Measurements from ENCODE around the gene TMEM239.
A peak's percentile ranks its signal among the peaks of the same experiment; 100 is the strongest.
"Not testable (repeated sequence)": the region's sequence is repeated elsewhere in the genome, so short reads cannot be mapped to it uniquely, and the experiment has no call there.

TMEM239 gene

DNA sequence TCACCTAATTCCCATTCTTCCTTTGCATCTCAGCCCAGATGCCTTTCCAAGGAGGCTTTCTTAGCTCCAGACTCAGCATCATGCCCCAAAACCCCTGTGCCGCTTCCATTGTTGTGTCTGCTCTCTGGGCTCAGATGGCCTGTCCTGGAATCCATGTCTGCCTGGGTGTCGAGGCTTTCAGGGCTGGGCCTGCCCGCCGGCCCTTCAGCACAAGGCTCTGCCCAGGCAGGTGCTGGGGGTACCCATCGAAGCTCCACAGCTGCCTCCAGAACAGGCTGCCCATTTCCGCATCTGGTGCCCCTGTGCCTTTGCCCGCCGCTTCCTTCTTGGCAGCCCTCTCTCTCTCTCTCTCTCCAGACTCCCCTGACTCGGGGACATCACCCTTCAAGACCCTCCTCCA lies 16.9 kb upstream of the TMEM239 start:
- DNase-seq (ENCODE audit: insufficient read length, low spot score) (no peak), FAIRE-seq (no peak)

DNA sequence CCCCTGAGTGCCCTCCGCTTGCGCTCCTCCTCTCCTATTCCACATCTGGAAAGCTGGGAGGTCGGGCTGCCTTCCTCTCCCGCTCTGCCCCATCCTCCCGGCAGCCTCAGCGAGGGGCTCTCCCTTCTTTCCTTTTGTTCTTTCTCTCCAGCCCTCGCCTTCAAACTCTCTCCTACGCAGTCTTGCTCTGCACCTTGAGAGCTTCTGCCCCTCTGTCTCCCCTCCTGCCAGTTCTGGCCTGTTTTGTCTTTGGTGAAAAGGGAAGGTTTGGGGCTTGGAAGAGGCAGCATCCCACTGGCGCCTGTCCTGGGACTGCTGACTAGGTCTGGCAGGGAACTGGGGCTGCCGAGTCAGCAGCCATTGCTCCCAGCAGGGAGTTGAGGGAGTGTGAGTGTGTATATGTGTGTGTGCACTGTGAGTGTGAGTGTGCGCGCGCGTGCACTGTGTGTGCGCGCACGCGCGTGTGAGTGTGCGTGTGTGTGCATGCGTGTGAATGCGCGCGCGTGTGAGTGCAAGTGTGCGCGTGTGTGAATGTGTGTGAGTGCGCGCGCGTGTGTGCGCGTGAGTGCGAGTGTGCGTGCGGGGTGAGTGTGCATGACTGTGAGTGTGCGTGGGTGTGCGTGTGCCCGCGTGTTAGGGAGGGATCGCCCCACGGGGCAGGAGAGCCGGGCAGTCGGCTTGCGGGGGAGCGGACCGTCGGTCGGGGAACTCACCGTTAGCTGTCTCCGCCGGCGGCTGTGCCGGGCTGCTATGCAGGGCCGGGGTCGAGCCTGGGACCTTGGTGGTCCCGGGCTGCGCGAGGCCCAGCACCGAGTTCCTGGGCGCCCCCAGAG lies 16.3 kb upstream of the TMEM239 start:
- DNase-seq (ENCODE audit: insufficient read length, low spot score) = peak; percentile 48
- peak; percentile 81 for FAIRE-seq

DNA sequence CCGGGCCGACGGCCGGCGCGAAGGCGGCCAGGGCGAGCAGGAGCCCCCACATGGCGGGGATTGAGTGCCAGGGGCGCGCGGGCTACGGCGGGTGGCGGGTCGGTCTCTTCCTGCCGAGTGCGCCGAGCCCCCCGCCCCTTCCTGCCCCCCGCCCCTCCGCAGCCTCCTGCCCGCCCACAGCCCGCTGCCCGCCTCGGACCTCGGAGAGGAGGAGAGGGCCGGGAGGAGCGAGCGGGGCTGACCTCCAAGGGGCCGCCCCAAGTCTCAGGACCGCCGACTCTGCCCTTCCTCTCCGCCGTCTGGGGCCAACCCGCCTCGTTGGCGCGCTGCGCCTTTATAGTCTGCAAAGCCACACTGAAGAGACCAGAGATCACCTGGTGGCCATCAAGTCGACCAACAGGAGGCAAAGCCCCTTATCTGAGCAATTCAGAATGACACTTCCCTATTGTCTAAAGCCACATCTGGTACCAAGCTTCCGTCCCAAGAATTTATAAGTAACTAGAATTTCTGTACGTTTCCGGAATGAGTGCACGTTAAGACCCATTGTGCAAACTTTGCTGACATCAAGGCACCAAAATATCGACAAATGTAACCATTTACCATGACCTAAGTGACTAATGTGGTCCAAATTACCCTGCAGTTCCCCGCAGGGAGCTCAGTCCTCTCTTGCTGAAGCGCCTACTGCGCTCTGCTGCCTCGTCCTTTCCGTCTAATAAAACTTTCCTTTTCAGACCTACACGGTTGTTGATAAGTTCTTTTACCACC lies 15.5 kb upstream of the TMEM239 start, which contains the start of gene CPXM1:
TSS of gene CPXM1 (minus strand) at position 107 of the 765 bp plus-strand sequence. CDS start at position 52, 55 bp downstream.
- DNase-seq (ENCODE audit: insufficient read length, low spot score) = peak; percentile 83
- peak; percentile 94 for FAIRE-seq

DNA sequence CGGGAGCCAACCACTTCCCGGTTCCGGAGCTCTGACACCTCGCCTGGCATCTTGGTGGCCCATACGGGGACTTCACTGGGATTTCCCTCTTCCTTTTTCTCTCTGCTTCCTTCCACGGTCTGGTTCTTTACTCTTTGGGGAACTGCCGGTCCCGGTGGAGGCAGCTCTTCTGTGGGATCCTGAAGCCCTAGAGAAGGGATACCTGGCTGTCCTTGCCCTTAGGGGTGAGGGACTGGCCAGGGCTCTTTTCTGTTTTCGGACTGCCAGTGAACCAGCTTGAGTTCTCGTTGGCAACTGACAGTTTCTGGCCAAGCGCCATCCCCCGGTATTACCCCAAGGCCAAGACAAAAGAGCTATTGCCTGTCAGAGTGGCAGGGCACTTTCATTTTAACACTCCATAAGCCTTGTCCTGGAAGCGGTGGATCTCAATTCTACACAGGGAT lies 14.9 kb upstream of the TMEM239 start:
- DNase-seq (ENCODE audit: insufficient read length, low spot score) = no peak
- FAIRE-seq = no peak

DNA sequence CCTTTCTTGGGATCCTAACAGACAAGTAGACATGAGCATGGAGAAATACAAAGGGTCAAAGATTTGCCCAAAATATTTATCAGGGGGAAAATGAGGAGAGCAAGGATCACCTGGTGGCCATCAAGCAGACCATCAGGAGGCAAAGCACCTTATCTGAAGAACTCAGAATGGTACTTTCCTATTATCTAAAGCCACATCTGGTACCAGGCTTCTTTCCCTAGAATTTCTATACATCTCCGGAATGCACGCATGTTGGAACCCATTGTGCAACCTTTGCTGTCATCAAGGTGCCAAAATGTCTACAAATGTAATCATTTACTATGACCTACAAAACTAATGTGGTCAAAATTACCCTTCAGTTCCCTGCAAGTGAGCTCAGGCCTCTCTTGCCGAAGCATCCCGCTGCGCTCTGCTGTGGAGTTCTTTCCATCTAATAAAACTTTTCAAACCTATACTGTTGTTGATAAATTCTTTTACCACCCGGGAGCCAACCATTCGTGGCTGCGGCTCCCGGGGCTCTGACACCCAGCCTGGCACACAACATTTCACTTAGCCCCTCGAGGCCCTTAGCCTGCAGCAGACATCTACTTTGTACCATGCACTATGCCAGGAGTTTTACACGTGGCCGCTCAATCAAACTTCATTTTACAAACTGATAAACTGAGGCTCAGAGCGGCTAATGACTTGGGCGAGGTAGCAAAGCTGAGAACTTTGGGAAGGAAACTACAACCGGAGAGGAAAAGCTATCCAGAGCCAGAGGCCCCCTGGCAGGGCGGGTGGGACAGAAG lies 11.9 kb upstream of the TMEM239 start:
- no peak for DNase-seq (ENCODE audit: insufficient read length, low spot score)
- no peak for FAIRE-seq

DNA sequence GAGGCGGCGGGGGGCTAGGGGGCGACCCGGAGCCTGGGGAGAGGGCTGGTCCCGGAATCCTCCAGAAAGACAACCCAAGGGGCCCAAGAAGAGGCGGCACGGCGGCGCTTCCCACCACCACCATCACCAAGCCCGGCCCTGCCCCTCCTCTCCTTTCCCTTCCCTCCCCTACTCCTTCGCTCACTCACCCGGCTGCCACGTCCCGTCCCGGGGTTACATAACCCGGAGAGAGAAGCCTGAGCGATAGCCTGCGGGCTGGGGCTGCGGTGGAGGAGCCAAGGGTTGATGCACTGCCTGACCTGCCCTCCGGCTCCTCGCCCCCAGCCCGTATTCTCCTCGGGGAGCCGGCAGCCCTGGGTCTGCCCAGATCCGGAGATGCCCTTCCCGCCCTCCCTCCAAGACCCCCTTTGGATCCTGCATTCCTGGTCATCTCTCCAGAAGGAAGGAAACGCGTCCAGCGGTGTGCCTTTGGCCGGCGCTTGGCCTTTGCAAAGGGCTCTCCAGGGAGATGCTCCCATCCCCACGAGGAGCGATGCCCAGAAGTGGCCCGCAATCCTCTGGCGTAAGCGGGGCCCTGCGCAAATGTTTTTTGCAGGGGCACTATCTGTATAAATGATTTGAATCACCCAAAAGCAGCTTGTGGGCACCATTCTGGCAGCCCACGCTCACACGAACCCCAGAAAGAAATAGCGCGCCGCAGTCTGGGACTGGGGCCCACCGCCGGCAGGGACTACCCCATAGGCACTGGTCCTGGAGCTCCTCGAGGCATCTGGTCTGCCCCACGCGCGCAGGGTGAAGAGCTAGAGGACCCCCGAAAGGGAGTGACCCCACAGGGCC lies 11.1 kb upstream of the TMEM239 start:
- FAIRE-seq = no peak

DNA sequence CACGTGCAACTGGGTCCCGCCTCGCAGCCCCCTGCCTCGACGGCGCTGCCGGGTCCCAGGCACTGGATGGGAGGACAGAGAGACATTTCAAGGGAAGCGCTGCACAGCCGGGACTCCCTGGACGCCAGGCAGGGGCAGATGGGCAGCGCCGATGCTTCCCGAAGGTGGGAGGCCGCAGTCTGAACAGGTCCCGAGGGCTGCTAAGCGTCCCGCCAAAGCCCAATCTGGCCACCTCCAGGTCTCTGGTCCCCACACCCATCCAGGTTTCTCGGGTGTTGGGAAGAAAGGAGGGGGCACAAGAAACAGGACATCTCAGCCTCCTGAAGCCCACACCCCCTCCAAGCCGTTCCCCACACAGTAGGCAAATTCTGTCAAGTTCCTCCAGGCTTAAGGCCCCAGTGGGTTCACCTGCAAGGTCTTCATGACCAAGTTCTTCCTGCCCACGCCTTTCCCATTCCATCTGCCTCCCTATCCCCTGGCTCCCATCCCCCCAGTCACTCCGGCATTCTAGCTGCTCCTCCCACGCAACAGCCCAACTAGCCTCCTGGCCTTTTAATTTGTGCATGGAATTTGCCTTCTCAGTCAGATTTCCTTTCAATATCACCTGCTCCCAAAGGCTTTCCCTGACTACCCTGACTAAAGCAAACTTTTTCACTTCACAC lies 10.3 kb upstream of the TMEM239 start:
- FAIRE-seq (no peak), DNase-seq (ENCODE audit: insufficient read length, low spot score) (no peak)

More for the DNA sequence above, 11.1 kb upstream of the TMEM239 start:
- DNase-seq (ENCODE audit: insufficient read length, low spot score) = no peak

DNA sequence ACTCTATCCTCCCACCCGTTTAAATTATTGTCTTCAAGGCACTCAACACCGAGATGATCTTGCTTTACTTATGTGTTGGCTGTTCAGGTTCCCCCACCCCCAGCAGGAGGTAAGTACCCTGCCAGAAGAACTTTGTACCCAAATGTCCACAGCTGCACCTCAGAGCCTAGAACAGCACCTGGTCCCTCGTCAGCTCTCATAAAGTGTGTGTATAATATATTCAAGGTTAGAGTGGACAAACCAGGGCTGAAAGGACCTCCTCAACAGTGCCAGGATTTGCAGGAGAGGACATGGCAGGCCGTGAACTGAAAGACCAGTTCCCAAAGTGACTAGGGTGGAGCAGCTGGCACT lies 9.8 kb upstream of the TMEM239 start:
- FAIRE-seq (no peak), DNase-seq (ENCODE audit: insufficient read length, low spot score) (no peak)

DNA sequence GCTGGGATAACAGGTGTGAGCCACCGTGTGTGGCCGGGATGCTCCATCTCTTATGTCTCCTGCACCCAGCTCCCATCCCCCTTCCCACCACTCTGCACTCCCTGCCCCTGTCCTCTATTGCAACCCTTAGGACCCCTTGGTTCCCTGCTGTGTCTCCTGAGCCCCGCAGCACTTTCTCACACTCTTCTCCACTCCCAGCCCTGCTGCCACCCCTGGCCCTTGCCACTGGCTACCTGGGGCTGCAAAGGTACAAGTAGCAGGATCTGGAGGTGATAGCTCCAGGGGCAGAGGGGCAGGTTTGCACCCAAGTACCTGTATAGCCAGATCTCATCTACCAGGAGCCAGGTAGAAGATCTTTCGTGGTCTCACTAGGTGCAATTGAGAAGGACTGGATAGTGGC lies 9.1 kb upstream of the TMEM239 start:
- no peak for DNase-seq (ENCODE audit: insufficient read length, low spot score)

DNA sequence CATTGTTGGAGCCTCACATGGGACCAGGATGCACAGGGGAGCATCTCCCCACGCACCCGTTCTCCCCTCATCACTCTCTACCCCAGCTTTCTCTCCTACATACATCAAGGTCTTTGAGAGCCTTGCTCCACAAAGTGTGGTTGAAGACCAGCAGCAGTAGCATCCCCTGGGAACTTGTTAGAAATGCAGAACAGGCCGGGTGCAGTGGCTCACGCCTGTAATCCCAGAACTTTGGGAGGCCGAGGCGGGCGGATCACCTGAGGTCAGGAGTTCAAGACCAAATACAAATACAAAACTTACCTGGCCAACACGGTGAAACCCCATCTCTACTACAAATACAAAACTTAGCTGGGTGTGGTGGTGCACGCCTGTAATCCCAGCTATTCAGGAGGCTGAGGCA lies 8.2 kb upstream of the TMEM239 start:
- not testable (repeated sequence) for DNase-seq (ENCODE audit: insufficient read length, low spot score); FAIRE-seq

More for the DNA sequence above, 9.1 kb upstream of the TMEM239 start:
- FAIRE-seq = no peak

DNA sequence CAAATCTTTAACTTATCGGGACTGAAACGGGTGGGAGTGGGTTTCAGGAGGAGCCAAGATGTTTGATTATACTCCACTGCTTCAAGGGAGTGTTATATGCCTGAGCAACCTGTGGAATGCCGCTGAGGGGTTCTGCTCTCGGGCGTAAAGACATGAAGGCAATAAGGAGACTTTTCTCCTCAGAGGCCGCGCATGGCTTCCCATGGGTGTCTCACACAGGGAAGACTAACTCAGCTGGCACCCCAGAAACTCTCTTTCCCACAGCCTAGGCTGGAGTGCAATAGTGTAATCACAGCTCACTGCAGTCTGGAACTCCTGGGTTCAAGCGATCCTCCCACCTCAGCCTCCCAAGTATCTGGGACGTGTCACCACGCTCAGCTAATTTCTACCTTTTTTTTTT lies 6.5 kb upstream of the TMEM239 start:
- DNase-seq (ENCODE audit: insufficient read length, low spot score) = no peak

DNA sequence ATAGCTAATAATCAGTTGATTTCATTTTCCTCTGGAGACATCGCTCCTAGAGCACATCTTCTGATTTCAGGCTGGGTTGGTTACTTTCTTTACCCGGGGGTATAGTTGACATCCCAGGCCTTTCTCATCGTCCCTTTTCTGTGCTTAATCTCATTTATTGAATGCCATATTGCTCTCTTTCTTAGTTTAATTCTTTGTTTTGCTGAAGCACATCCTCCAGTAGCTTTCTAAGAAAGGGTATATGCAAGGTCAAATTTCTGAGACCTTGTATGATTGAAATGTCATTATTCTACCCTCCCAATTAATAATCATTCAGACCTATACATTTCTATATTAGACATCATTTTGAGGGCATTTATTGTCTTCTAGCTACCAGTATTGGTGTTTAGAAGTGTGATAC lies 4.0 kb upstream of the TMEM239 start:
- no peak for FAIRE-seq
- DNase-seq (ENCODE audit: insufficient read length, low spot score) = no peak

More for the DNA sequence above, 6.5 kb upstream of the TMEM239 start:
- no peak for FAIRE-seq

DNA sequence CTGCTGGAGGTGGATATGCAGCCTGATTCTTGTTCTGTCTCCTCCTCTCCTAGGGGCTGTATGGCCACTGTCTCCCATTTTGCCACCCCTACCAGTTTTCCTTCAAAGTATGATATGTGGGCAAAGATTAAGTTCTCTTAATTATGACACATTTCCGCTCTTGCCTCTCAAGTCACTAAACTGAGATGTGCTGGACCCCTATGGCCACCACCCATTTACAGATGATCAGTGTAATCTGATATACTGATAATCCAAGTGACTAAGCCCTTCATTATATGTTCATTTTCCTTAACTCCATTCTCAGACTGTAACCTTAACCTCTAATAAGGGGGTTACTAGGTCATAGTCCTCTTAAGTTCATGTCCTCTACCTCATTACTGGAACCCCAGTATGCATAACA lies 2.1 kb upstream of the TMEM239 start:
- FAIRE-seq = no peak
- no peak for DNase-seq (ENCODE audit: insufficient read length, low spot score)

DNA sequence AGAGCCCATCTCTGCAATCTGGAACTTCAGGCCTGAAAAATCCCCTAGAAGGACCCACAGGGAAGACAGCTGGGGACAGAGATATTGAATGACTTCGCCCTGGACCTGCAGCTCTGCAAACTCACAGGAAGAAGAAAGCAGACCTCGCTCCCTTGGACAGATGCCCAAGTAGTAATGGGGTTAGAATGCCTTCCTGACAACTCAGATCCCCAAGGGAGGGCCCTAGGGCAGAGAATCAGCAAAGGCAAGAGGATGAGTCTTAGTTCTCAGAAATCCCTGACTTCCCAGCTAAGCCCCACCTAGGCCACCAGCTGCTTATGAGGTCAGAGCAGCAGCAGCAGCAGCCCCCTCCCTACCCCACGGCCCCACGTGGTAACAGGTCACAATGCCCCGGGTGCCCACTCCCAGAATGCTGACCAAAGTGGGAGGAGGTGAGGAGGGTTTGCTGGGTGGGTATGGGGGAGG lies 1.5 kb upstream of the TMEM239 start, which contains the start of gene C20orf141:
TSS of gene C20orf141 (plus strand) at position 401 of the 465 bp plus-strand sequence. CDS start 198 bp downstream, outside the sequence.
- DNase-seq (ENCODE audit: insufficient read length, low spot score) (no peak), FAIRE-seq (no peak)

DNA sequence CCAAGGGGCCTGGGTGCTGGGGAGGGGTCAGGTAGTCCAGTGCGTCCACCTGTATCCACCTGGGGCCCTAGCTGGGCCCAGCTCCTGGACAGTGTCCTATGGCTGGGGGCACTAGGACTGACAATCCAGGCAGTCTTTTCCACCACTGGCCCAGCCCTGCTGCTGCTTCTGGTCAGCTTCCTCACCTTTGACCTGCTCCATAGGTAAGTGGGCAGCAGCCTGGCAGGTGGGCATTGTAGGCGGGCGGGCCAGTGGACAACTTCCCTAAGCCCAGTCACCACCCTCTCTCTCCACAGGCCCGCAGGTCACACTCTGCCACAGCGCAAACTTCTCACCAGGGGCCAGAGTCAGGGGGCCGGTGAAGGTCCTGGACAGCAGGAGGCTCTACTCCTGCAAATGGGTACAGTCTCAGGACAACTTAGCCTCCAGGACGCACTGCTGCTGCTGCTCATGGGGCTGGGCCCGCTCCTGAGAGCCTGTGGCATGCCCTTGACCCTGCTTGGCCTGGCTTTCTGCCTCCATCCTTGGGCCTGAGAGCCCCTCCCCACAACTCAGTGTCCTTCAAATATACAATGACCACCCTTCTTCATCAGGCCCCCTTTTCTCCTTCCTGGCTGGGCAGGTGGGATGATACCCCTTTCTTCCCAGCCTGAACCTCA lies 793 bp upstream of the TMEM239 start:
- no peak for DNase-seq (ENCODE audit: insufficient read length, low spot score)
- FAIRE-seq = no peak

DNA sequence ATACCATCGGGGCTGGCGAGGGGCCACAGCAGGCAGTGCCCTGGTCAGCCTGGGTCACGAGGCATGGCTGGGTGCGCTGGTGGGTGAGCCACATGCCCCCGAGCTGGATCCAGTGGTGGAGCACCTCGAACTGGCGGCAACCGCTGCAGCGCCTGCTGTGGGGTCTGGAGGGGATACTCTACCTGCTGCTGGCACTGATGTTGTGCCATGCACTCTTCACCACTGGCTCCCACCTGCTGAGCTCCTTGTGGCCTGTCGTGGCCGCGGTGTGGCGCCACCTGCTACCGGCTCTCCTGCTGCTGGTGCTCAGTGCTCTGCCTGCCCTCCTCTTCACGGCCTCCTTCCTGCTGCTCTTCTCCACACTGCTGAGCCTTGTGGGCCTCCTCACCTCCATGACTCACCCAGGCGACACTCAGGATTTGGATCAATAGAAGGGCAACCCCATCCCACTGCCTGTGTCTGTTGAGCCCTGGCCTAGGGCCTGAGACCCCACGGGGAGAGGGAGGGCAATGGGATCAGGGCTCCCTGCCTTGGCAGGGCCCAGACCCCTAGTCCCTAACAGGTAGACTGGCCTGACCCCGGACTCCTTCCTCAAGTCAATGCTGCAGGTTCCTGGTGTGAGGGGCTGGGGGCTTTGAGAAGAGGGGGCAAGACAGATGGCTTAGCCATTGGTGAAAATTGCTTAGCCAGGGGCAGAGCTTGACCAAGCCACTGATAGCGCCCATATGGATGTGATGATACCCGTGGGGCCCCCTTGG lies 598 bp downstream of the TMEM239 start:
- DNase-seq (ENCODE audit: insufficient read length, low spot score) = no peak
- no peak for FAIRE-seq

DNA sequence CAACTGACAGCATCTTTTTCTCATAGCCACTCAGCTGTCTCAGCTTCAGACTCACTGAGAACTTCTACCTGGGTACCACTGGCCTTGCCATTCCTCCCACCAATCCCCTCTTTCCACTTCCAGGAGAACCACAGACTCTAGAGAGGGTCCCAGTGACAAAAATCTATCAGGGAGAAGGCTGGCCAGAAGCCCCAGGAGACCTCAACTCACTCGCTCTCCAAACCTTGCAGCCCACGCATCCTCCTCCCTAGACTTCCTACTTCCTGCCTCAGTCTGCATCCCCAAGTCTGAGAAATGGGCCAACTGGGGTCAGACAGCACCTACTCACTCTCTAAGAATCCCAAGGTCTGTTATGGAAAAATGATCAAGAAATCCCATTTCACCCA lies 1.2 kb downstream of the TMEM239 start:
- no peak for FAIRE-seq
- no peak for DNase-seq (ENCODE audit: insufficient read length, low spot score)
